Mesothelial cell of epicardium (in vitro differentiated cells): ENCODE data around the gene MRPS12. TPM values are rescaled to one million over a fixed set of nuclear protein-coding genes. Genes with fewer than 3 reads are reported as not detected.

Experiments
- DNase-seq, 2 experiments: peaks; one replicate each; pipeline ENCODE4 v3.0.0; 2021; ENCODE audit warnings: low spot score in 2 of 2; ENCODE audit not compliant: unreplicated experiment in 2 of 2
- H3K27ac Mint-ChIP-seq: 2 replicates; pipeline ENCODE4 v1.8.0; 2021; ENCODE audit warnings: mixed read lengths
- H3K27me3 Mint-ChIP-seq: 2 replicates; pipeline ENCODE4 v1.8.0; 2021; ENCODE audit warnings: low read depth, mixed read lengths
- H3K36me3 Mint-ChIP-seq: 2 replicates; pipeline ENCODE4 v1.8.0; 2021; ENCODE audit warnings: mixed read lengths
- H3K4me1 Mint-ChIP-seq: 2 replicates; pipeline ENCODE4 v1.8.0; 2021; ENCODE audit warnings: mixed read lengths
- H3K4me3 Mint-ChIP-seq: 2 replicates; pipeline ENCODE4 v1.8.0; 2021; ENCODE audit warnings: mild to moderate bottlenecking, moderate library complexity, mixed read lengths
- H3K9me3 Mint-ChIP-seq: 2 replicates; pipeline ENCODE4 v1.8.0; 2021; ENCODE audit warnings: mixed read lengths
- total RNA-seq: library from RNA; stranded (reverse); gene quantifications from 3 replicates; pipeline ENCODE4 v1.2.1, GENCODE V29; 2021
- TF ChIP-seq, protein P1 (sequence below): fragments of 200-600 bp; sonication (generic); IDR thresholded peaks from one replicate; pipeline ENCODE4 v1.5.0; 2021; ENCODE audit warnings: antibody characterized with exemption; ENCODE audit not compliant: unreplicated experiment

MRPS12 gene
- total RNA-seq, 1 donor from 2014 or later, result 24.3 TPM

DNA sequence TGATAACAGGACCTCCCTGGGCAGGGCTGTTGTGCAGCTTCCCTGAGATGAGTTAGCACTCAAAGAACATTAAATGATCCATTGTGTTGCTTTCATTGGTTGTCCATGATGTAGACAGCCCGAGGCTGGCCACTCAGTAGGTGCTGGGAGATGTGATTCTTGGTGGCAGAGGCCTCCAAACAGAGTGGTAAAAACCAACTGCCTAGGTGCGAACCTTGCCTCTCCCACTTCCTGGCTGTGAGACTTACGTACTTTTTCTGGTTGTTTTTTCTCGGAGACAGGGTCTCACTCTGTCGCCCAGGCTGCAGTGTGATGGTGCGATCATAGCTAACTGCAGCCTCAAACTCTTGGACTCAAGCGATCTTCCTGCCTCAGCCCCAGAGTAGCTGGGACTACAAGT, 6.4 kb upstream of the MRPS12 start:
- TF ChIP-seq, protein P1, sequence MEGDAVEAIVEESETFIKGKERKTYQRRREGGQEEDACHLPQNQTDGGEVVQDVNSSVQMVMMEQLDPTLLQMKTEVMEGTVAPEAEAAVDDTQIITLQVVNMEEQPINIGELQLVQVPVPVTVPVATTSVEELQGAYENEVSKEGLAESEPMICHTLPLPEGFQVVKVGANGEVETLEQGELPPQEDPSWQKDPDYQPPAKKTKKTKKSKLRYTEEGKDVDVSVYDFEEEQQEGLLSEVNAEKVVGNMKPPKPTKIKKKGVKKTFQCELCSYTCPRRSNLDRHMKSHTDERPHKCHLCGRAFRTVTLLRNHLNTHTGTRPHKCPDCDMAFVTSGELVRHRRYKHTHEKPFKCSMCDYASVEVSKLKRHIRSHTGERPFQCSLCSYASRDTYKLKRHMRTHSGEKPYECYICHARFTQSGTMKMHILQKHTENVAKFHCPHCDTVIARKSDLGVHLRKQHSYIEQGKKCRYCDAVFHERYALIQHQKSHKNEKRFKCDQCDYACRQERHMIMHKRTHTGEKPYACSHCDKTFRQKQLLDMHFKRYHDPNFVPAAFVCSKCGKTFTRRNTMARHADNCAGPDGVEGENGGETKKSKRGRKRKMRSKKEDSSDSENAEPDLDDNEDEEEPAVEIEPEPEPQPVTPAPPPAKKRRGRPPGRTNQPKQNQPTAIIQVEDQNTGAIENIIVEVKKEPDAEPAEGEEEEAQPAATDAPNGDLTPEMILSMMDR, result no peak
- Mint-ChIP-seq H3K36me3 (peaks cover 27% of the 10 kb centered on the region), H3K4me3 (no peak overlapping the region), H3K4me1 (peaks cover under 1% of the 10 kb centered on the region), H3K27ac (no peak overlapping the region), H3K27me3 (no peaks in the 10 kb centered on the region), H3K9me3 (no peaks in the 10 kb centered on the region)
- no peak for DNase-seq

DNA sequence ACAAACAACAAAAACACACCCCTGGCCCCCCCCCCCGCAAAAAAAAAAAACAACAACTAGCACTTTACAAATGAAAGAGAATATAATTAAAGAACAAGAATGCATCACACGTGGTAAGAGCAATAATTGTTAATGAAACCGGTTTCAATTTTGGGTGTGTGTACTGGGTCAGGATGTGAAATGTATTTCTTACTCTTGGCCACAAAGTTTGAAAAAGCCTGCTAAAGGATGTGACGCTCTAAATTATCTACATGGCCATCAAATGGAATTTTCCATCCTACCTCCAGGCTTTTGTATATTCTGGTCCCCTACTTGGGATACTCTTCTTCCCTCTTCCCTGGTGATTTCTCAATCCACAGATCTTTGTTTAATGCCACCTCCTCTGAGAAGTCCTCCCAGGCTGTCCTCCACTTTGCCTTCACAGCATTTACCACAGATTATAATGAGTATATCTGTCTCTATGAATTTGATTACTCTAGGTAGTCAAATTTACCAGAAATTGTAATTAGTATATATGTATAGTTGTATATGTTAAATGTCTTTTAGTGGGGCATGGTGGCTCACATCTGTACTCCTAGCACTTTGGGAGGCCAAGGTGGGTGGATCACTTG, 2.2 kb upstream of the MRPS12 start:
- Mint-ChIP-seq H3K27ac (peak overlapping the region; percentile 21), H3K9me3 (no peaks in the 10 kb centered on the region), H3K4me1 (peaks cover 17% of the 10 kb centered on the region), H3K4me3 (no peak overlapping the region), H3K36me3 (peaks cover 23% of the 10 kb centered on the region), H3K27me3 (no peaks in the 10 kb centered on the region)
- TF ChIP-seq, protein P1, result no peak
- no peak for DNase-seq

DNA sequence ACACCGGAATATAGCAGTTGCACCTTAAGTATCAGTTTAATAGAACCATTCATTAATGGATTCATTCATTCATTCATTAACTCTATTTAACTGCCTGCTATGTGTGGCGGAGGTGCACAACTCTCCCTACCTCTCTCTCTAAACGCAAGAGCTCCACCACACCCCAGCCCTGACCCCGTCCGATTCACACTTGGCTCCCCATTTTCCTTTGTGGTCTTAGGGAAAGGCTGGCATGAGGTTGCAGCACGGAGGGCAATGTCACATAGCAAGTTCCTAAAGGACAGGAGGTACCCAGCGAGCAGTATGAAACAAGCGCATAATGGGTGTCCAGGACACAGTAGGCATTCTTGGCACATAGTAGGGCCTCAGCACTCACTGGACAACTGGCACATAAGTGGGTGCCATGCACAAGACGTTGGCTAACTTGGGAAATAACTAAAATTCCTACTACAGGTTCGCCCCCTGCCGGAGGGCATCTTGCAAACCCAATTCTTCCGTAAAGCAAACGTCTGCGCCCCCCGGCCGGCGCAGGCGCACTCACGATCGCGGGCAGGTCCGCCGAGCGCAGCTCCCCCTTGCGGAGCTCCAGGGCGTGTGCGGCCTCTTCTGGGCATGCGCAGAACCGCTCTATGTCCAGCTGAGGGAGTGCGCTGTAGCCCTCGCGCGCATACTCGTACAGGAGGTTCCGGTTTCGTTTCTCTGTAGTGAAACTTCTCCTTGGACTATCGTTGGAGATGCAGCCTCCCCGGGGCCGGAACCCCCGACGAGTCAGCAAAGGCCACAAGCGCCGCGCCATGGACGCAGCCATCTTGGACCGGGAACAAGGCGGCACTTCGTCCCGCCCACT, 592 bp upstream of the MRPS12 start, which contains the start of gene SARS2:
Gene SARS2 (minus strand): TSS at position 835 of the 847 bp plus-strand sequence. CDS start 27 bp downstream, at position 808.
- no peaks in the 10 kb centered on the region for H3K27me3 Mint-ChIP-seq
- peak within 1 kb of the TSS; percentile 98 for H3K4me3 Mint-ChIP-seq
- H3K9me3 Mint-ChIP-seq, result peaks cover 7% of the 10 kb centered on the region
- TF ChIP-seq, protein P1, result peak; percentile 97
- peak; percentile 93 to 97 for DNase-seq
- H3K27ac Mint-ChIP-seq, result peak within 1 kb of the TSS; percentile 100
- H3K36me3 Mint-ChIP-seq, result peaks cover 27% of the 10 kb centered on the region
- peaks cover 17% of the 10 kb centered on the region for H3K4me1 Mint-ChIP-seq

DNA sequence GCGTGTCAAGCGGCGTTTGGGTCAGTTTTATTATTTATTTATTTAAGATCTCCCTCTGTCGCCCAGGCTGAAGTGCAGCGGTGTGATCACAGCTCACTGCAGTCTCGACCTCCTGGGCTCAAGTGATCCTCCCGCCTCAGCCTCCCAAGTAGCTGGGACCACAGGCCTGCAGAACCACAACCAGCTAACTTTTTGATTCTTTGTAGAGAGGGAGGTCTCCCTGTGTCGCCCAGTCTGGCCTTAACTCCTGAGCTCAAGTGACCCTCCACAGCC, 713 bp downstream of the MRPS12 start:
- Mint-ChIP-seq H3K27me3 (no peaks in the 10 kb centered on the region), H3K36me3 (peaks cover 33% of the 10 kb centered on the region), H3K4me3 (peak overlapping the region; percentile 98), H3K9me3 (peaks cover 18% of the 10 kb centered on the region), H3K27ac (peak overlapping the region; percentile 100), H3K4me1 (peaks cover 17% of the 10 kb centered on the region)
- DNase-seq, result no peak
- TF ChIP-seq, protein P1, result no peak

DNA sequence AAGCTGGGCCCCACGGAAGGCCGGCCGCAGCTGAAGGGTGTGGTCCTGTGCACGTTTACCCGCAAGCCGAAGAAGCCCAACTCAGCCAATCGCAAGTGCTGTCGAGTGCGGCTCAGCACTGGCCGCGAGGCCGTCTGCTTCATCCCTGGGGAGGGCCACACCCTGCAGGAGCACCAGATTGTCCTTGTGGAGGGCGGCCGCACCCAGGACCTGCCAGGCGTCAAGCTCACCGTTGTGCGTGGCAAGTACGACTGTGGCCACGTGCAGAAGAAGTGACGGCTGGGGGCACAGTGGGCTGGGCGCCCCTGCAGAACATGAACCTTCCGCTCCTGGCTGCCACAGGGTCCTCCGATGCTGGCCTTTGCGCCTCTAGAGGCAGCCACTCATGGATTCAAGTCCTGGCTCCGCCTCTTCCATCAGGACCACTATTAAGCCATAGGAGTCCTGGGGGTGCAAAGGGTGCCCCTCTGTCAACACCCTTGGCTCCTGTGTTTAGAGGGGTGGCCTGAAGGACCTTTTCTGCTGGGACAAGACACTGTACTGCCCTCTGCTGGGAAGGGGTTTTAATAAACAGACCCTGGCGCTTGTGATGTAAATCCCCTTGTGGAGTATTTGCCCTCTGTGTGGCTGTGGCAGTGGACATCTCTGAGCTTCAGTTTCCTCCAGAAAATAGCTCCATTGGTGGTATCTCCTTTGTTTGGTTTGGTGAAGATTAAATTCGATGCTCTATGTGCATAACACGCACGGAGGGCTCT, 1.9 kb downstream of the MRPS12 start:
- Mint-ChIP-seq H3K27me3 (no peaks in the 10 kb centered on the region), H3K27ac (no peak overlapping the region), H3K36me3 (peaks cover 33% of the 10 kb centered on the region), H3K4me1 (peaks cover 17% of the 10 kb centered on the region), H3K4me3 (peak overlapping the region; percentile 98), H3K9me3 (peaks cover 18% of the 10 kb centered on the region)
- DNase-seq, result no peak
- TF ChIP-seq, protein P1, result no peak
